Right hindlimb (tissue), 1 donor: ENCODE measurements around the gene GALNT11.

ENCODE experiments used
- DNase-seq: peaks from one replicate; pipeline ENCODE4 v3.0.0-alpha.2; 2018

The GALNT11 gene

DNA sequence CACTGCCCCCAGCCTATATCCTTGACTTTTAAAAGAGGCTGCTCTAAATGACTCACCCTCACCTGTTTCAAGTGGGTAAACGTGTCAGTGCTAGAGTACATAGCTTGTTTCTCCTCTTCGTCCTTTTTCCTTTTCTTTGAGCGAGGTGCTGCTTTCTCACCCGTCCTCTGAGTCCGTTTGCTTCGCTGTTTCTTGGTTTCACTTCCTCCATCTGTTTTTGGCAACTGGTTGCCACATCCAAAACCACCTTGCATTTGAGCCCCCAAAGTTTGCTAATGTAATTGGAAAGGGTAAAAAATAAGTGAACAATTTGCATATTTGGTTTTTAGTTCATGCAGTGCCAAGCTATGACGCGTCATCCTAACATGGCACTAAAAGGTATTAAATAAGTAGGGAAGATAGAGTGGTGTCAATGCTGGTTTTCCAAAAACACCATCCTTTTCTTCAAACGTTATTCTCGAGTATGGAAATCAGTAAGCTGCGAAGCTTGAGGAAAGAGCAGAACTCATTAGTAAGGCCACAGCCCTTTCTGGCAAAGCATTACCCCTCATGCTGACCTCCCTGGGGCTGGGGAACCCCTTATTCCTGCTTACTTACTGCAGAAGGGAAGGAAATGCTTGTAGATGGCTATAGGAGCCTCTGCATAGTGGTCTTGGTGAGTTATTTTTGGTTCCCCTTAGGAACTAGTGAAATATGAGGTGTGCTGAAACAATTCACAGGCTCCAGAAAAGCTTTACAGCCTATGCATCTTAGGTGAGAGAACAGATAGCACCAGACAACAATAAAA lies 133.5 kb downstream of the GALNT11 start:
- no peak for DNase-seq

GRCh38 chr7:152161171-152161570 lies 135.7 kb downstream of the GALNT11 start:
- DNase-seq = no peak

- no peak for DNase-seq
Observed at GRCh38 chr7:152162287-152162686, 136.8 kb downstream of the GALNT11 start.
